Stimulated activated CD4-positive, alpha-beta T cell treated with anti-CD3 and anti-CD28 coated beads, Interleukin-15, amount 100 ng/mL, for 48 hours (primary cell): ENCODE results near the gene ZNF582.

ENCODE experiments used
- DNase-seq, 2 donors: peaks; one replicate each; pipeline ENCODE4 v3.0.0-alpha.2; 2020; ENCODE audit warnings: low read depth in 2 of 2

ZNF582 gene

GRCh38 chr19:56393119-56394012 lies at the start of gene ZNF582:
Gene ZNF582 (minus strand): TSS chr19:56393534. CDS start chr19:56391752, 1,782 bp downstream.
- DNase-seq = peak; percentile 89 to 90

- DNase-seq = no peak
These were observed 48.0 kb upstream of the ZNF582 start for GRCh38 chr19:56441206-56441792.

- DNase-seq = no peak
These were observed 30.6 kb upstream of the ZNF582 start for GRCh38 chr19:56423985-56424353.

- no peak for DNase-seq
These were observed 30.1 kb upstream of the ZNF582 start for GRCh38 chr19:56423276-56423984.

- DNase-seq = no peak
These were observed 11.7 kb upstream of the ZNF582 start for GRCh38 chr19:56405062-56405461.

GRCh38 chr19:56404705-56405056 lies 11.3 kb upstream of the ZNF582 start:
- DNase-seq = no peak

GRCh38 chr19:56403764-56404704 lies 10.7 kb upstream of the ZNF582 start, which contains the start of gene ZNF583:
Gene ZNF583 (plus strand): TSS chr19:56404332. CDS start chr19:56407115, 2,783 bp downstream.
- DNase-seq = peak; percentile 81 to 86

- DNase-seq = no peak
These were observed 9.9 kb upstream of the ZNF582 start for GRCh38 chr19:56403261-56403660.

GRCh38 chr19:56400485-56400884 lies 7.2 kb upstream of the ZNF582 start:
- DNase-seq = no peak

- DNase-seq = no peak
These were observed 5.5 kb upstream of the ZNF582 start for GRCh38 chr19:56398809-56399208.

GRCh38 chr19:56383826-56384605 lies 9.3 kb downstream of the ZNF582 start:
- DNase-seq = no peak

GRCh38 chr19:56377105-56377924 lies 16.0 kb downstream of the ZNF582 start:
- no peak for DNase-seq

- DNase-seq = no peak
These were observed 21.1 kb downstream of the ZNF582 start for GRCh38 chr19:56372281-56372680.

- no peak for DNase-seq
These were observed 23.3 kb downstream of the ZNF582 start for GRCh38 chr19:56369886-56370676.

GRCh38 chr19:56367829-56368711 lies 25.3 kb downstream of the ZNF582 start:
- DNase-seq = peak; percentile 74 to 81

GRCh38 chr19:56360841-56361240 lies 32.5 kb downstream of the ZNF582 start:
- DNase-seq = no peak

- no peak for DNase-seq
These were observed 36.4 kb downstream of the ZNF582 start for GRCh38 chr19:56356944-56357343.

GRCh38 chr19:56355517-56355916 lies 37.8 kb downstream of the ZNF582 start:
- DNase-seq = no peak
